HG02938 (cell line): ENCODE results near the gene FOXD4L1.
"Not testable (repeated sequence)": the region's sequence is repeated elsewhere in the genome, so short reads cannot be mapped to it uniquely, and the experiment has no call there.

Experiments used
- ATAC-seq: cut with Tn5 transposase; IDR thresholded peaks from one replicate; pipeline ENCODE4 v1.9.1; 2021; ENCODE audit warnings: mild to moderate bottlenecking, moderate library complexity; ENCODE audit not compliant: unreplicated experiment

FOXD4L1 gene

DNA sequence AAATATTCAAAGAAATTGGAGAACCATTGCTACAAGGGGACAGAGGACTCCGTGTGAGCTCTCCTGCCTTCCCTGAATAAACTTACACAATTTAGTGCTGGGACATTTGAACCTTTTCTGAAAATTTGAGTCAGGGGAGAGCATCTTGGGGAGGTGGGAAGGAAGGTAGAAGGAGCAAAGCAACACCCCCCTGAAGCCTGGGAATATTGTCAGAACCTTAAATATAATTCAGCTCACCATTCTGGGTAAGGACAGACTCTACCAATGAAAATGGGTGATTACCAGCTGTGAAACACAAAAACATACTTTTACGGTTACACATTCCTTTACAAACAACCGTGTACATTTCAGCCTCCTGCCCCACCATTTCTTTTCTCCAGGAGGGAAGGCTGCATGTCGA lies at the start of gene FOXD4L1:
FOXD4L1 (plus strand) TSS at position 301 of the 400 bp plus-strand sequence. CDS start 592 bp downstream, outside the sequence.
- not testable (repeated sequence) for ATAC-seq

- not testable (repeated sequence) for ATAC-seq
These were observed 32.7 kb upstream of the FOXD4L1 start for GRCh38 chr2:113465770-113466169.

DNA sequence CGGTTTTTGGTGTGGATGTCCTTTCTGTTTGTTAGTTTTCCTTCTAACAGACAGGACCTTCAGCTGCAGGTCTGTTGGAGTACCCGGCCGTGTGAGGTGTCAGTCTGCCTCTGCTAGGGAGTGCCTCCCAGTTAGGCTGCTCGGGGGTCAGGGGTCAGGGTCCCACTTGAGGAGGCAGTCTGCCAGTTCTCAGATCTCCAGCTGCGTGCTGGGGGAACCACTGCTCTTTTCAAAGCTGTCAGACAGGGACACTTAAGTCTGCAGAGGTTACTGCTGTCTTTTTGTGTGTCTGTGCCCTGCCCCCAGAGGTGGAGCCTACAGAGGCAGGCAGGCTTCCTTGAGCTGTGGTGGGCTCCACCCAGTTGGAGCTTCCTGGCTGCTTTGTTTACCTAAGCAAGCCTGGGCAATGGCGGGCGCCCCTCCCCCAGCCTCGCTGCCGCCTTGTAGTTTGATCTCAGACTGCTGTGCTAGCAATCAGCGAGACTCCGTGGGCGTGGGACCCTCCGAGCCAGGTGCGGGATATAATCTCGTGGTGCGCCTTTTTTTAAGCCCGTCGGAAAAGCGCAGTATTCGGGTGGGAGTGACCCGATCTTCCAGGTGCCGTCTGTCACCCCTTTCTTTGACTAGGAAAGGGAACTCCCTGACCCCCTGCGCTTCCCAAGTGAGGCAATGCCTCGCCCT lies 21.6 kb upstream of the FOXD4L1 start:
- ATAC-seq = not testable (repeated sequence)

DNA sequence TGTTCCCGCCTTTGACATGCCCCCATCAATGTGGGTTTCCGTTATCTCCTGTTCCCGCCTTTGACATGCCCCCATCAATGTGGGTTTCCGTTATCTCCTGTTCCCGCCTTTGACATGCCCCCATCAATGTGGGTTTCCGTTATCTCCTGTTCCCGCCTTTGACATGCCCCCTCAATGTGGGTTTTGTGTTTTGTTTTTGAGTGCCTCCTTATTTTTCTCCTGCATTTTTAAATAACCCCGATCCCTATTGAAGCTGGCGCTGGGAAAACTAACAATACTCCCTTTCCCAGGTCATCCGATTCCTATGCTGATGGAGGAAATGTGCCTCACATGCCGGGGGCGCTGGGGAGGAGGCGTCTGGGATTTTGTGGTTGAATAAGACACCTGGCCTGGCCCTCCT lies 1.9 kb upstream of the FOXD4L1 start:
- ATAC-seq = not testable (repeated sequence)

GRCh38 chr2:113499019-113499885 lies 787 bp downstream of the FOXD4L1 start:
- not testable (repeated sequence) for ATAC-seq

GRCh38 chr2:113499886-113500722 lies 1.6 kb downstream of the FOXD4L1 start:
- not testable (repeated sequence) for ATAC-seq

DNA sequence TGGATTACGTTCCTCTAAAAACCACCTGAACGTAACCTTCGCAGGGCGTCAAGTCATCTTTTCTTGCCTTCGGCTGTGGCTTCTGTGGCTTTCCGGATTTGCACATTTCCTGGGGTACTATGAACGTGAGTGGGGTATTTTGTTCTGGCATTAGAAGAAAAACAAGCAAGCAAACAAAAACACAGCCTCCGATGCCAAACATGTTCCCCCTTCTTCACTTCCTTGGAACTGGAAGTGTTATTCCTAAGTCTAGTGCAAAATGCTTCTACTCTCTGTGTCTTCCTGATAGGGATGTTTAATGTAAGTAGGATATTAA lies 2.2 kb downstream of the FOXD4L1 start:
- not testable (repeated sequence) for ATAC-seq

DNA sequence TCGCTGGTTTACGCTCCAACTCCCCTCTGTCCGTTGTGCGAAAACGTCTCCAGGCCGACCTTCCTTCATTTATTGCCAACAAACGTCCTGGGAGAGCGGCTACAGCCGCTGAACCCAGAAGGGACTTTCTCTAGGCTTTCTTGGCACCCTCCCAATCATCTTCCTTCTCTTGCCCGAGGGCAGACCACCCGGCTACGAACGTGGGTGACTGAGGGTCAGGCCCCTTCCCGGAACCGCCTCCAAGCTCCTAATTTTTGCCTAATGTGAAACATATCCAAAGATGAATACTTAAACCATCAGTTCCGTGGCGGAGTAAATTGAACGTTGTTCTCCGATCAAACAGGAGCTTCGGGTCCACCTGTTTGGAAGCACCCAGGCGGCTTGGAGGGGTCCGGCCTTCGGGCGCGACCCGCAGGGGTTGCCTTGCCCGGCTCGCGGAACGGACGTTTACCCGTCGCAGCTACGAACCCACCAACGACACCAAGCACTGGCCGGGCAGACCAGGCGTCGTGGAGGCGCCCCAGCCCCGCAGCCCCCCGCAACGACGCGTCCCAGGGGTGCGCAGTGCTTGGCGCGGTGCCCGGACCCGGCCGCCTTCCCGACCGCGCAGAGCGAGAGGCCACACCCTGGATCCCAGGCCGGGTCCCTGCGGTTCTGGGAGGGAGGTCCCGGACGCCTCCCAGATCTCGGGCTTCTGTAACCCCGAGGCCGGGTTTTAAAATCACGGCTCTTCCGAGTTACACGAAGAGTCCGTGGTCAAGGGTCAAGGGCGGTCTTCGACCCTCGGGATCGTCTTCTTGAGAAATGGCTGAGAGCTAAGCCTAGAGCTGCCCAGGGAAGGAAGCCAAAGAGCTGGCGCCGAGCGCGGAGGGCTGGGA lies 4.0 kb downstream of the FOXD4L1 start:
- ATAC-seq = not testable (repeated sequence)

GRCh38 chr2:113503094-113504042 lies 4.9 kb downstream of the FOXD4L1 start:
- not testable (repeated sequence) for ATAC-seq

GRCh38 chr2:113504081-113504480 lies 5.6 kb downstream of the FOXD4L1 start:
- not testable (repeated sequence) for ATAC-seq

- not testable (repeated sequence) for ATAC-seq
These were observed 9.1 kb downstream of the FOXD4L1 start for GRCh38 chr2:113507394-113508140.

GRCh38 chr2:113508187-113508586 lies 9.7 kb downstream of the FOXD4L1 start:
- ATAC-seq = not testable (repeated sequence)

- ATAC-seq = not testable (repeated sequence)
These were observed 12.4 kb downstream of the FOXD4L1 start for GRCh38 chr2:113510913-113511312.

DNA sequence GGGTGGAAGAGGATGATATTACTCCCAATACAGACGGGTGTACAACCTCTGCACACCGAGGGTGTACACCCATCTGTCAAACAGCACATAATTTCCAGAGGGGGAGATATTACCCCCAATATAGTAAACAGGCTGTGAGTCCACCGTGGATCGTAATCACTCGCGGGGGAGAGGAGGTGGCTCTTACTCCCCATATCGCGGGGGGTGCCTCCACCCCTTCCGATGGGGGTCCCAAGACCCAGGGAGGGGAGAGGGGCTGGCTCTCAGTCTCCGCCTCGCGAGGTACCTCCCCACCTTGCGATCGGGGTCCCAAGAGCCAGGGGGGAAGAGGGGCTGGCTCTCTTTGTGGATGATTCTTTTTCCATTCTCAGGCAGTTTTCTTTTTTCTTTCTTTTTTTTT lies 13.4 kb downstream of the FOXD4L1 start:
- ATAC-seq = not testable (repeated sequence)

DNA sequence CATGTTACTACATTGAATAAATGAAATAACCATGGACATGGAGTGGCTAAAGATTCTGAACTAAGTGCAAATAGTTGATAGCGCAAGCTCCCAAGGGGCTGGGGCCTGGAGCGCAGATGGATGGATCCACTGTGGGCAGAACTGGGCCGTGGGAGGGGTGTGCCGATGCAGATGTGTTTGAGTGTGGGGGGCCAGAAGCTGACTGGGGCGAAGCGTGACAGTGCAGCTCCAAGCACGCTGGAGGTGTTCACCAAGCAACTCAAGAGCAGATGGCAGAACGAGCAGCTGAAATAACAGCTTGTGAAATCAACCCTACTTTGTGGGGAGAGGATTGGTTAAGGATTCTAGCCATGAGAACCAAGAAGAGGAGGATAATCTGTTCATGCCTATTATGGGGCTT lies 17.0 kb downstream of the FOXD4L1 start:
- ATAC-seq = not testable (repeated sequence)

DNA sequence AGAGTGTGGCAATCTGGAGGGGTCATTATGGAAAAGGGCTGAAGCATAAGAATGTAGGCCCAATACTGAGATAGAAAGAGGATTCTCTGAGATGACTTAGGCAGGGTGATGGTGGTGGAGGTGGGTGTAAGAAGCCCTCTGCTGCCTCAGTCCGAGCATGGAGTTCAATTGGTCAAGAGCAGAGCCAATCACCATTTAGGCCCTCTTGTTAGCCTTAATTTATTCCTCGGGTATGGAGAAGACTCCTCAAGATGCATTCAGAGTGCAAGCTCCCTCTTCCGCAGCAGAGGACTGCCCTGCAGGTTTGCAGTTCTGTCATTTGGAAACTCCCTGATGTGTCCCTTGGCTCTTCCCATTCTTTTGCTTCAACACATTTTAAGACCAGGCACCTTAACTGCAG lies 17.5 kb downstream of the FOXD4L1 start:
- not testable (repeated sequence) for ATAC-seq

DNA sequence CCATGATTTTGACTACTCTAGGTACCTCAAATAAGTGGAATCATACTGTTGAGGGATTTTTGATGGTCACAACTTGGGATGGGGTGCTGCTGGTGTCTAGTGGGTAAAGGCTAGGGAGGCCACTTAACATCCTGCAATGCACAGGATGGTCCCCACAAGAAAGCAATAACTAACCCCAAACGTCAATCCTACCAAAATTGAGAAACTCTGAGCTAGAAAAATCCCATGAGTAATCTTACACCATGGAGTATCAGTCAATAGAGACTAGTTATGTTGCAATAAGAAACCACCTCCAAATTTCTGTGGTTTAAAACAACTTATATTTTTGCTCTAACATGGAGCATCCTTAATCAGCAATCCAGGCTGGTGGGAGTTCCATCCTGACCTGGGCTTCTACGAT lies 18.6 kb downstream of the FOXD4L1 start:
- ATAC-seq = not testable (repeated sequence)

DNA sequence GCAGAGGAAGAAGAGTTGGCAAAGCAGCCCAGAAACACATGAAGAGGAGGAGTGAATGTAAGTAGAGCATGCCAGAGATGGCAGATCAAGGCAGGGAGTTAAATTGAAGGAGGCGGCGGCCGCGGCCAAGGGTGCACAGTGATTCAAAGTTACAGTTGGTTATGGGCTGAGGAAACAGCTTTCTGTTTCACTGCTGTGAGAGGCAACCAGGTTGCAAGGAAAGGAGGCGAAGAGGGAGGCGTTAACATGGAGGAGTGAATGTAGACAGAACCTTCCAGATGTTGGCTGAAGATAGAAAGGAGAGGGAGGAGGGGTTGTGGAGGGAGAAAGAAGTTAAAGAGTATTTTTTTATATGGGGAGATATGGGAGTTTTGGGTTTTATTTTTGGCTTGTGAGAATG lies 22.4 kb downstream of the FOXD4L1 start:
- not testable (repeated sequence) for ATAC-seq
